Stimulated activated CD8-positive, alpha-beta memory T cell treated with anti-CD3 and anti-CD28 coated beads, Interleukin-12 subunit alpha, Interleukin-12 subunit beta, amount 100 ng/mL, for 4 hours (primary cell): ENCODE results near the gene SMPX.

ENCODE experiments used
- DNase-seq: peaks from one replicate; pipeline ENCODE4 v3.0.0-alpha.2; 2020; ENCODE audit warnings: low read depth

The SMPX gene

DNA sequence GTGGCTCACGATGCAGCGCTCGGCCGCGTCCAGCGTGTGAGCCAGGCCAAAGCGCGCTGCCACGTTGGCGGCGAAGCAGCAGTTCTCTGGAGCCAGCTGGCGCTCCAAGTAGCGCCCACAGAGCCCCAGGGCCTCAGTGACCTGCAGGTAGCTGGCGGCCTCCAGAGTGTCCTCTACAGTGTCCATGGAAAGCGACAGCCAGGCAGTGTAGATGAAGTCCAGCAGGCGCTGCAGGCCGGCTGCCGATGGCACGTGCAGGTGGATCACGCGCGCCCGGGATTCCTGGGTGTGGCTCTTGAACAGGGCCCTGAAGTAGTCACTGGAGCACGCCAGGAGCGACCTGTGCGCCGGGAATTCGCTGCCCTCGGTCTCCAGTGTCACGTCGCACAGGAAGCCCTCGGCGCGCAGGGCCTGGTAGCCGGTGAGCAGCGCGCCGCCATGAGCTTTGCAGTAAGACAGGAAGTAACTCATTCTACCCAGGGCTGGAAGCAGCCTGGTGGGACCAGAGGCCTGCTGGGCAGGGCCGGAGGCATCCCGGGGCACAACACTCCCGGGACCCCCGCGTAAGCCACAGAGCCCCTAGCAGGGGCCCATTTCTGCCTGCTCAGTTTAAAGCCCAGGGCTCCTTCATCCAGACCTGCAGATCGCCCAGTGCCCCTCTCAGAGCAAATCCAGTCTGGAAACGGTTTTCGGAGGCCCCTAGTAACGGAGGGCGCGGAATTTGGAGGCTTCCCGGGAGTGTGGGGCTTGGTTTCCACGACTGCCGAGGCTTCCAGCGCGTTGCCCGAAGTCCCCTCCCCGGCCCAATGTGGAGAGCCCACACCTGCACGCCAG, 100.4 kb downstream of the SMPX start:
- no peak for DNase-seq

DNA sequence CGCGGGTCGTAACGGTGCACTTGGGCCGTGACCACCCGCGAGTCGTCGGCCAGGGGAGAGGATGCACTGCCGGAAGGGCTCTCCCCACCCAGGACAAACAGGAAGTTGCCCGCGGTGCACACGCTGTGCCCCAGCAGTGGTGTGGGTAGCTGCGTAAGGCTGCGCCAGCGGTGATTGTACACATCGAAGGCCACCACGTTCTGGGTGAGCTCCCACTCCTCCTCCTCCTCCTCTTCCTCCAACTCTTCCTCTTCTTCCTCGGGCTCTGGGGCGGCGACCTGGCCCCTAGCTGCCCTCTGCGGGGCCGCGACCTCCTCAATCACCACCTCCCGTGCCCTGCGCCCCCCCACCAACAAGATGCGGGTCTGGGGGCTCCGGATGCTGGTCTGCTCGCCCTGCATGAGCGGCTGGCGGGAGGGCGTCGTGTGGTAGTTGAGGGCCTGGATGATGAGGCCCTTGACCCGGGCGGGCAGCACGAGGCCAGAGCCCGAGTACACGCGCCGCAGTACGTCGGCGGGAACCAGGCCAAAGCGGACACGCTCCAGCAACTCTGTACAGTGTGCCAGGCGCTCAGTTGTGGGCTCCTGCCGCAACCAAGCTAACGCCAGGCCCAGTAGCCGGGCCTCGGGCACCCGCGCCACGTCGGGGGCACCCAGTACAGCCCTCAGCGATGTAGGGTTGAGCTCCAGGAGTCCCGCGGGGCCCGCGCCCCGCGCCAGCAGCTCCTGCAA, 101.2 kb downstream of the SMPX start:
- DNase-seq: no peak
